CD4-positive, alpha-beta T cell treated with Interleukin-15 for 4 hours (primary cell): ENCODE measurements around the gene FOXG1.

Experiments
- DNase-seq: peaks from one replicate; pipeline ENCODE4 v3.0.0-alpha.2; 2020; ENCODE audit warnings: low spot score

The FOXG1 gene

GRCh38 chr14:28762303-28762954, 4.2 kb upstream of the FOXG1 start:
- DNase-seq: no peak

GRCh38 chr14:28762955-28763326, 3.6 kb upstream of the FOXG1 start:
- no peak for DNase-seq

- DNase-seq: no peak
Observed at GRCh38 chr14:28763751-28764256, 2.8 kb upstream of the FOXG1 start.

GRCh38 chr14:28764257-28765160, 2.1 kb upstream of the FOXG1 start:
- DNase-seq: no peak

- no peak for DNase-seq
Observed at GRCh38 chr14:28765169-28765830, 1.3 kb upstream of the FOXG1 start.

- DNase-seq: no peak
Observed at GRCh38 chr14:28765831-28766468, 637 bp upstream of the FOXG1 start.

DNA sequence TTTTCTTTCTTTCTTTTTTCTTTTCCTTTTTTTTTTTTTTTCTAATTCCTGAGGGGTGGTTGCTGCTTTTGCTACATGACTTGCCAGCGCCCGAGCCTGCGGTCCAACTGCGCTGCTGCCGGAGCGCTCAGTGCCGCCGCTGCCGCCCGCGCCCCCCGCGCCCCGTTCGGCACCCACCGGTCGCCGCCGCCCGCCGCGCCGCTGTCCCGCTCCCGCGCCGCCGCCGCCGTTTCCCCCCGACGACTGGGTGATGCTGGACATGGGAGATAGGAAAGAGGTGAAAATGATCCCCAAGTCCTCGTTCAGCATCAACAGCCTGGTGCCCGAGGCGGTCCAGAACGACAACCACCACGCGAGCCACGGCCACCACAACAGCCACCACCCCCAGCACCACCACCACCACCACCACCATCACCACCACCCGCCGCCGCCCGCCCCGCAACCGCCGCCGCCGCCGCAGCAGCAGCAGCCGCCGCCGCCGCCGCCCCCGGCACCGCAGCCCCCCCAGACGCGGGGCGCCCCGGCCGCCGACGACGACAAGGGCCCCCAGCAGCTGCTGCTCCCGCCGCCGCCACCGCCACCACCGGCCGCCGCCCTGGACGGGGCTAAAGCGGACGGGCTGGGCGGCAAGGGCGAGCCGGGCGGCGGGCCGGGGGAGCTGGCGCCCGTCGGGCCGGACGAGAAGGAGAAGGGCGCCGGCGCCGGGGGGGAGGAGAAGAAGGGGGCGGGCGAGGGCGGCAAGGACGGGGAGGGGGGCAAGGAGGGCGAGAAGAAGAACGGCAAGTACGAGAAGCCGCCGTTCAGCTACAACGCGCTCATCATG, 654 bp downstream of the FOXG1 start:
- no peak for DNase-seq

DNA sequence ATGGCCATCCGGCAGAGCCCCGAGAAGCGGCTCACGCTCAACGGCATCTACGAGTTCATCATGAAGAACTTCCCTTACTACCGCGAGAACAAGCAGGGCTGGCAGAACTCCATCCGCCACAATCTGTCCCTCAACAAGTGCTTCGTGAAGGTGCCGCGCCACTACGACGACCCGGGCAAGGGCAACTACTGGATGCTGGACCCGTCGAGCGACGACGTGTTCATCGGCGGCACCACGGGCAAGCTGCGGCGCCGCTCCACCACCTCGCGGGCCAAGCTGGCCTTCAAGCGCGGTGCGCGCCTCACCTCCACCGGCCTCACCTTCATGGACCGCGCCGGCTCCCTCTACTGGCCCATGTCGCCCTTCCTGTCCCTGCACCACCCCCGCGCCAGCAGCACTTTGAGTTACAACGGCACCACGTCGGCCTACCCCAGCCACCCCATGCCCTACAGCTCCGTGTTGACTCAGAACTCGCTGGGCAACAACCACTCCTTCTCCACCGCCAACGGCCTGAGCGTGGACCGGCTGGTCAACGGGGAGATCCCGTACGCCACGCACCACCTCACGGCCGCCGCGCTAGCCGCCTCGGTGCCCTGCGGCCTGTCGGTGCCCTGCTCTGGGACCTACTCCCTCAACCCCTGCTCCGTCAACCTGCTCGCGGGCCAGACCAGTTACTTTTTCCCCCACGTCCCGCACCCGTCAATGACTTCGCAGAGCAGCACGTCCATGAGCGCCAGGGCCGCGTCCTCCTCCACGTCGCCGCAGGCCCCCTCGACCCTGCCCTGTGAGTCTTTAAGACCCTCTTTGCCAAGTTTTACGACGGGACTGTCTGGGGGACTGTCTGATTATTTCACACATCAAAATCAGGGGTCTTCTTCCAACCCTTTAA, 1.5 kb downstream of the FOXG1 start:
- DNase-seq: no peak

- DNase-seq: no peak
Observed at GRCh38 chr14:28769276-28769880, 2.8 kb downstream of the FOXG1 start.

DNA sequence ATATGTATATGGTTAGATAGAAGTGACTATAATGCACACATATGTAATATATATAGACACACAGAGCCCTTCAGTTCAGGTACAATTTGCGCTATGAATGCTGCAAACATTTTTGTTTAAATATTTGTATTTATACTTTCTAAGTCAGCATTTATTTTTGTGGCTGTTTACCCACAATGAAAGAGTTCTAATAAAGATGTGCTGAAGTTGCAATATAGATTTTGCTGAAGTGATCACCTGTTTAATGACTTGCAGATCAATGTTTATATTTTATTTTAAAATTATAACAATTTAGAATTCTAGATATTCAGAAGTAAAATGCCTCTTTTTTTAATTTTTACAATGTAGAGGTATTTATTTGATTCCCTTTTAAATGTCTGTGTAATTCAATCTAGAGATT, 3.5 kb downstream of the FOXG1 start:
- no peak for DNase-seq

GRCh38 chr14:28770630-28771029, 4.0 kb downstream of the FOXG1 start:
- DNase-seq: no peak

DNA sequence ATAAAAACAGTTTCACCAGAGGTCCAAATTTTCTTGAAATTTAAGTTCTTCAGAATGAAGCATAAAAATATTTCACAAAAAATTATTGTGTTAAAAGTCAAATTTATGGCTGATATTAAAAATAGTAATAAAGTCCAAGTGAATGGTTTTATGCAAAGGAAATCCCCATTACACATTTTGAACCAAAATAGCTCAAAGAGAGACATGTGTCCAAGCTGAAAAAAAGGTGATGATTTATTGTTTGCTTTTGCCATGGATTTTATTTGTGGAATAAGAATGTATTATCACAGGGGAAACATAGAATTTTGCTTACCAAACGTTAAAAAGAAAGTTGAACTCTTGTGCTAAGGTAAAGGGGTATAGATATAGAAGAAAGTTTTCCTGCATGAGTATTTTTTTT, 4.6 kb downstream of the FOXG1 start:
- no peak for DNase-seq

GRCh38 chr14:28772613-28773012, 6.0 kb downstream of the FOXG1 start:
- no peak for DNase-seq

GRCh38 chr14:28773176-28773575, 6.6 kb downstream of the FOXG1 start:
- no peak for DNase-seq

DNA sequence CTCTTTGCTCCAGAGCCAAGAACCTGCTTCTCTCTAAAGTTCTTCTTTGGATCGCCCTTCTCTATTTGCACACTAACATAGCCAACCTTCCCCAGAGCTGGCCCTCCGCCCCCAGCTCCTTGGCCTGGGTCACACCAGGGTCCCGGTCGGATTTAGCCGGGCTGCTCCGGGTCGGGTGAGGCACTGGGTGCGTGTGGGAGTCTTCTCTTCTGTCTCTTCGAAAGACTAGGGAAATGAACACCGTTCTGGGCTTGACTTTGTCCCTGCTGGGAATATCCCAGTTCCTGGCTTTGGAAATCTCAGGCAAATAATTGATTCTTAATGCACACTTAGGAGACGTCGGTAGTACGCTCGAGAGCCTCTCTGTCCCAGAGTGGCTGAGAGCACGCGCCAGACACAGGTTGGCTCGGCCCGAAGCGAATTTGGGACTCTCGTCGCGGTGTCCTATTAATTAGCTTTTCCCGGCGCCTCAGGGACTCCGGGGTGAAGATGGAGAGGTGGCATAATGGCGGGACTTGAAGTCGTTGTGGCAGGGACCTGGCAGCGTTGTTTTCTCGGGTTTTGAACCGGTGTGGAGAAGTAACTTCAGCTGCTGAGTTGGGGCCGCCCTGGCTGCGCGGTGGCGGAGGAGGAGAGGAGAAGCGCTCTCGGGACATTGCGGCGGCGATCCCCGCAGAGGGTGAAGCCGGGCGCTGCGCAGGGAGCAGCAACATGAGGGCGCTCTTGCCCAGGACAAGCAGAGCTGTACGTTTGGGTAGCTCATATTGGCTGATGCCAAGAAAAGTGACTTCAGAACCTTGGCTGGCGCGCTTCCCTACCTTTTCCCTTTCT, 7.5 kb downstream of the FOXG1 start:
- DNase-seq: no peak

GRCh38 chr14:28774764-28775735, 8.5 kb downstream of the FOXG1 start:
- no peak for DNase-seq

GRCh38 chr14:28776482-28777266, 10.1 kb downstream of the FOXG1 start:
- DNase-seq: no peak
